Measurements from ENCODE around the gene EYA2.

The EYA2 gene

DNA sequence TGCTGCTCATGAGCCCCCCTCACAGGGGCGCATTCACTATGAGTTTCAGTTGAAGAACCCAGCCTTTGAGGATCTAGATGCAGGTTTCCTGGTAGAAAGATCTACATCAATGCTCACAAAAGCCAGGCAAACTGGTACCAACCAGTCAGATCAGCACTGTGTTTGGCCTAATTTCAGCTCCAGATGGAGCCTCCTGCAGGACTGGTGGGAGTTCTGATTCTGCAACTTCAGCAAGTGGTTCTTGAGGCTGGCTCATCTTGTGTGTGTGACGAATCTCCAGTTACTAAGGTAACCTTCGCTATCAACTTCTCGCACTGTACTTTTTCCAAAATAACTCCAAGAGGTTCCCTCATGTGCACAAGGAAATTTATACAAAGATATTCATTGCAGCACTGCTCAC, 343.1 kb downstream of the EYA2 start:
- no peak for DNase-seq

Data from activated CD4-positive, CD25-positive, alpha-beta regulatory T cell treated with anti-CD3 and anti-CD28 coated beads, Interleukin-2, amount 50 U/mL, for 72 hours (primary cell).